Trophoblast cell (in vitro differentiated cells and primary cell): ENCODE data around the gene GALNT18.

Experiments
- DNase-seq, 2 donors: peaks; one replicate each; pipeline ENCODE4 v3.0.0-alpha.2; 2016
- H2AFZ ChIP-seq: 2 replicates; pipeline ENCODE4 v1.6.1; 2013; ENCODE audit warnings: low read length, moderate library complexity, mild to moderate bottlenecking; ENCODE audit not compliant: insufficient read depth, poor library complexity
- H2AK5ac ChIP-seq: 2 replicates; pipeline ENCODE4 v1.6.1; 2013; ENCODE audit warnings: mild to moderate bottlenecking, low read length
- H2BK120ac ChIP-seq: 2 replicates; pipeline ENCODE4 v1.6.1; 2013; ENCODE audit warnings: low read length, mild to moderate bottlenecking, moderate library complexity; ENCODE audit not compliant: insufficient read depth, poor library complexity
- H2BK12ac ChIP-seq: 2 replicates; pipeline ENCODE4 v1.6.1; 2013; ENCODE audit warnings: mild to moderate bottlenecking, low read length, moderate library complexity
- H2BK5ac ChIP-seq: 2 replicates; pipeline ENCODE4 v1.6.1; 2013; ENCODE audit warnings: low read length, low read depth, moderate library complexity, mild to moderate bottlenecking; ENCODE audit not compliant: poor library complexity
- H3K14ac ChIP-seq: 2 replicates; pipeline ENCODE4 v1.6.1; 2013; ENCODE audit warnings: mild to moderate bottlenecking, low read length
- H3K18ac ChIP-seq: 2 replicates; pipeline ENCODE4 v1.6.1; 2013; ENCODE audit warnings: mild to moderate bottlenecking, low read length
- H3K23ac ChIP-seq: 2 replicates; pipeline ENCODE4 v1.6.1; 2013; ENCODE audit warnings: low read length
- H3K27ac ChIP-seq: 2 replicates; pipeline ENCODE4 v1.5.1; 2013; ENCODE audit warnings: low read depth, mild to moderate bottlenecking, inconsistent platforms, low read length, moderate library complexity
- H3K27me3 ChIP-seq: 2 replicates; pipeline ENCODE4 v1.6.1; 2013; ENCODE audit warnings: inconsistent platforms, mild to moderate bottlenecking, low read length, moderate library complexity; ENCODE audit not compliant: insufficient read depth
- H3K36me3 ChIP-seq, 2 experiments: 1 replicate in 1 of 2; 2 replicates in 1 of 2; pipeline ENCODE4 v1.6.1; 2013; ENCODE audit warnings: low read length in 2 of 2, mild to moderate bottlenecking in 2 of 2, moderate library complexity in 1 of 2; ENCODE audit not compliant: insufficient read depth in 2 of 2, control insufficient read depth in 1 of 2
- H3K4ac ChIP-seq: 2 replicates; pipeline ENCODE4 v1.6.1; 2013; ENCODE audit warnings: low read depth, mild to moderate bottlenecking, low read length, moderate library complexity
- H3K4me1 ChIP-seq, 2 experiments: 1 replicate in 1 of 2; 2 replicates in 1 of 2; pipeline ENCODE4 v1.6.1; 2013; ENCODE audit warnings: low read length in 2 of 2, mild to moderate bottlenecking in 2 of 2, moderate library complexity in 1 of 2; ENCODE audit not compliant: insufficient read depth in 2 of 2, control insufficient read depth in 1 of 2
- H3K4me2 ChIP-seq: 2 replicates; pipeline ENCODE4 v1.6.1; 2013; ENCODE audit warnings: inconsistent platforms, mild to moderate bottlenecking, low read length, moderate library complexity
- H3K4me3 ChIP-seq: 2 replicates; pipeline ENCODE4 v1.5.1; 2013; ENCODE audit warnings: mild to moderate bottlenecking, low read depth, low read length, inconsistent platforms
- H3K79me1 ChIP-seq: one replicate; pipeline ENCODE4 v1.6.1; 2013; ENCODE audit warnings: low read length
- H3K79me2 ChIP-seq: 2 replicates; pipeline ENCODE4 v1.6.1; 2013; ENCODE audit warnings: low read length, mild to moderate bottlenecking; ENCODE audit not compliant: control insufficient read depth, insufficient read depth, poor library complexity
- H3K9ac ChIP-seq: 2 replicates; pipeline ENCODE4 v1.6.1; 2013; ENCODE audit warnings: mild to moderate bottlenecking, low read length
- H3K9me3 ChIP-seq: 2 replicates; pipeline ENCODE4 v1.6.1; 2013; ENCODE audit warnings: low read depth, mild to moderate bottlenecking, control low read depth, inconsistent platforms, low read length; ENCODE audit not compliant: insufficient read depth
- H4K12ac ChIP-seq: 2 replicates; pipeline ENCODE4 v1.6.1; 2013; ENCODE audit warnings: low read depth, mild to moderate bottlenecking, low read length, moderate library complexity
- H4K8ac ChIP-seq: 2 replicates; pipeline ENCODE4 v1.6.1; 2013; ENCODE audit warnings: low read depth, mild to moderate bottlenecking, low read length, moderate library complexity
- H4K91ac ChIP-seq: one replicate; pipeline ENCODE4 v1.6.1; 2013; ENCODE audit warnings: low read depth, mild to moderate bottlenecking, low read length, moderate library complexity
- WGBS: extraction: QIAGEN DNeasy Blood & Tissue Kit; methylation state at CpG from one replicate; pipeline ENCODE4 v1.1.7; 2013; ENCODE audit warnings: missing lambda C conversion rate; ENCODE audit not compliant: insufficient read length, insufficient coverage; ENCODE audit errors: extremely low coverage; 5-methylcytosine and 5-hydroxymethylcytosine counted together

The GALNT18 gene

DNA sequence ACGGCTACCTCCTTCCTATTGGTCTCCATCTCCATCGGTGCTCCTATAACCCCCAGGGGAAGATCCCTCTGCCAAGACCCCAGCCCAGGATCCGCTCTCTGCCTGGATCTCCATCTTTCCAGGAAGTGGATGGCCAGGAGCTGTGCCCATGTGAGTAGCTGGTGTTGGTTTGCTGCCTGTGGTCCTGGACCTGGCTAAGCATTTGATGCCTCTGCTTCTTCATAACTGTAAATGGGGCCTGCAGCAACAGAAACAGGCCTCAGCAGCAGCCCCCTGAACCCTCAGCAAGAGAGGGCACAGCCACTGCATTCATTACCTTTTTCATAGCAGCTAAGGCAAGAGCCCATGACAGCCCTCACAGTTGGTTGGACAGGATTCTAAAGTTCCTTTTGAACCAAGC is 242.1 kb downstream of the GALNT18 start:
- H3K9me3 ChIP-seq: no peaks in the 10 kb centered on the region
- H3K4ac ChIP-seq: no peak overlapping the region
- no peak overlapping the region for H2AK5ac ChIP-seq
- H3K4me2 ChIP-seq: no peak overlapping the region
- H2AFZ ChIP-seq: no peak overlapping the region
- no peak overlapping the region for H2BK5ac ChIP-seq
- H3K27me3 ChIP-seq: no peaks in the 10 kb centered on the region
- H3K27ac ChIP-seq: no peak overlapping the region
- H4K91ac ChIP-seq: no peak overlapping the region
- no peak overlapping the region for H2BK12ac ChIP-seq
- no peak overlapping the region for H3K18ac ChIP-seq
- no peak for DNase-seq
- no peak overlapping the region for H4K12ac ChIP-seq
- H3K23ac ChIP-seq: no peak overlapping the region
- no peak overlapping the region for H2BK120ac ChIP-seq
- H3K79me1 ChIP-seq: no peaks in the 10 kb centered on the region
- H4K8ac ChIP-seq: no peak overlapping the region
- no peaks in the 10 kb centered on the region for H3K4me1 ChIP-seq
- no peak overlapping the region for H3K4me3 ChIP-seq
- no peak overlapping the region for H3K14ac ChIP-seq
- no peaks in the 10 kb centered on the region for H3K79me2 ChIP-seq
- no CpG with 5 or more reads among the region's 3 CpGs for WGBS
- H3K36me3 ChIP-seq: no peaks in the 10 kb centered on the region
- no peak overlapping the region for H3K9ac ChIP-seq

DNA sequence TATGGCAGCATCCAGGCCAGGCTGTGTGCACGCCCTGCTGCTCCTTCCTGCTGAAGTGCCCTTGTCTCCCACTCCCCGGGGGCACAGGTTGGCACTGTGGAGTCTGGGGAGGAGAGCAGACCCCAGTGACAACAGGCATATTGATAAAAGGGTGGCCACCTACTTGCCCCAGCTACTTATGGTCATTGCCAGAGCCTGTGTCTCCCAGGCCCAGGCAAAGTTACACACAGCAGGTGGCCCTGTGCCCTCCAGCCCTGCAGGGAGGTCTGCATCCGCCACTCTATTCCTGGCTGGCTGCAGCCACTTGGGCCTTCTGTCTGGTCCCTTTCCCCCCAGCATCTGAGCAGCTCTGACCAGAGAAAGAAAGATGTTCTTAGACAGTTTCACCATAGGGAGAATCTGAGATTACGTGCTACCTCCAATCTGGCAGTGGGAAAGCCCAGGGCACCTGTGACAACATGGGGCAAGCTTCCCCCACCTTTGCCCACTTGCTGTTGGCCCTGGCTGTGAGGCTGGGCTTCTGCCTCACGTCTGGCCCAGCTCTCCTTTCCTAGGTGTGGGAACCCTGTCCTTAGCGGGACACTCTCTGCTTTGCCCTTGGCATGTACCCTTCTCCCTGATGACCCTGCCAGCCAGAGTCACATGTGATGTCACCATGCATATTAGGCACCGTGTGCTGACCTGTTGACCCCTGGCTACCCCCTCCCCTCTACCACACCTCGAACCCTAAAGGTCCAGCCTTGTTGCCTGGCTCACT is 243.4 kb downstream of the GALNT18 start:
- Histone ChIP-seq H3K4ac (no peak overlapping the region), H3K14ac (no peak overlapping the region), H3K9me3 (no peaks in the 10 kb centered on the region), H3K23ac (no peak overlapping the region), H3K79me2 (no peaks in the 10 kb centered on the region), H3K27me3 (no peaks in the 10 kb centered on the region), H2AFZ (no peak overlapping the region), H3K79me1 (no peaks in the 10 kb centered on the region), H3K4me2 (no peak overlapping the region), H3K36me3 (no peaks in the 10 kb centered on the region), H2BK12ac (no peak overlapping the region), H3K18ac (no peak overlapping the region), H3K4me1 (no peaks in the 10 kb centered on the region), H3K4me3 (no peak overlapping the region), H3K9ac (no peak overlapping the region), H2AK5ac (no peak overlapping the region), H4K8ac (no peak overlapping the region), H4K12ac (no peak overlapping the region), H4K91ac (no peak overlapping the region), H2BK5ac (no peak overlapping the region), H3K27ac (no peak overlapping the region), H2BK120ac (no peak overlapping the region)
- no CpG with 5 or more reads among the region's 8 CpGs for WGBS
- no peak for DNase-seq

GRCh38 chr11:11374358-11375148 is 247.3 kb downstream of the GALNT18 start:
- no peak overlapping the region for H4K12ac ChIP-seq
- no peak overlapping the region for H3K18ac ChIP-seq
- no peaks in the 10 kb centered on the region for H3K79me1 ChIP-seq
- H3K36me3 ChIP-seq: no peaks in the 10 kb centered on the region
- H3K14ac ChIP-seq: no peak overlapping the region
- no peak overlapping the region for H3K4me2 ChIP-seq
- no peaks in the 10 kb centered on the region for H3K79me2 ChIP-seq
- H4K8ac ChIP-seq: no peak overlapping the region
- peaks cover 3 to 6% of the 10 kb centered on the region in 2 experiments for H3K4me1 ChIP-seq
- H3K4ac ChIP-seq: no peak overlapping the region
- no peak overlapping the region for H2AFZ ChIP-seq
- H3K23ac ChIP-seq: no peak overlapping the region
- H3K9ac ChIP-seq: no peak overlapping the region
- no CpG with 5 or more reads among the region's 7 CpGs for WGBS
- H3K9me3 ChIP-seq: no peaks in the 10 kb centered on the region
- no peak overlapping the region for H2AK5ac ChIP-seq
- no peaks in the 10 kb centered on the region for H3K27me3 ChIP-seq
- no peak for DNase-seq
- no peak overlapping the region for H4K91ac ChIP-seq
- no peak overlapping the region for H3K4me3 ChIP-seq
- H2BK5ac ChIP-seq: no peak overlapping the region
- no peak overlapping the region for H3K27ac ChIP-seq
- no peak overlapping the region for H2BK12ac ChIP-seq
- no peak overlapping the region for H2BK120ac ChIP-seq

- Histone ChIP-seq H3K4me1 (peaks cover 3 to 6% of the 10 kb centered on the region in 2 experiments), H3K9me3 (no peaks in the 10 kb centered on the region), H2BK5ac (no peak overlapping the region), H3K27ac (no peak overlapping the region), H2AK5ac (no peak overlapping the region), H3K23ac (no peak overlapping the region), H3K79me1 (no peaks in the 10 kb centered on the region), H3K79me2 (no peaks in the 10 kb centered on the region), H3K4me3 (no peak overlapping the region), H2BK120ac (no peak overlapping the region), H3K27me3 (no peaks in the 10 kb centered on the region), H4K12ac (no peak overlapping the region), H3K36me3 (no peaks in the 10 kb centered on the region), H3K9ac (no peak overlapping the region), H3K14ac (no peak overlapping the region), H4K91ac (no peak overlapping the region), H2BK12ac (no peak overlapping the region), H2AFZ (no peak overlapping the region), H4K8ac (no peak overlapping the region), H3K4me2 (no peak overlapping the region), H3K4ac (no peak overlapping the region), H3K18ac (no peak overlapping the region)
- no CpG with 5 or more reads among the region's 5 CpGs for WGBS
- no peak for DNase-seq
These were observed 247.9 kb downstream of the GALNT18 start for GRCh38 chr11:11373934-11374333.
